GM18868 (cell line): Measurements from ENCODE around the gene CCDC149.
A peak's percentile ranks its signal among the peaks of the same experiment; 100 is the strongest.

Source experiments
- ATAC-seq: cut with Tn5 transposase; IDR thresholded peaks from one replicate; pipeline ENCODE4 v1.9.1; 2021; ENCODE audit warnings: mild to moderate bottlenecking, moderate library complexity; ENCODE audit not compliant: unreplicated experiment

Gene CCDC149

GRCh38 chr4:24778464-24779225 lies 134.2 kb downstream of the CCDC149 start:
- ATAC-seq: no peak

- no peak for ATAC-seq
Observed at GRCh38 chr4:24777536-24778463, 135.0 kb downstream of the CCDC149 start.

GRCh38 chr4:24775750-24776149 lies 137.1 kb downstream of the CCDC149 start:
- ATAC-seq: no peak

GRCh38 chr4:24775032-24775605 lies 137.7 kb downstream of the CCDC149 start:
- ATAC-seq: no peak

- no peak for ATAC-seq
Observed at GRCh38 chr4:24774452-24774851, 138.4 kb downstream of the CCDC149 start.

- no peak for ATAC-seq
Observed at GRCh38 chr4:24772952-24773351, 139.9 kb downstream of the CCDC149 start.

- no peak for ATAC-seq
Observed at GRCh38 chr4:24772061-24772705, 140.7 kb downstream of the CCDC149 start.

- ATAC-seq: no peak
Observed at GRCh38 chr4:24771241-24771640, 141.6 kb downstream of the CCDC149 start.

- no peak for ATAC-seq
Observed at GRCh38 chr4:24770667-24771066, 142.2 kb downstream of the CCDC149 start.

- peak; percentile 78 for ATAC-seq
Observed at GRCh38 chr4:24770032-24770584, 142.7 kb downstream of the CCDC149 start.

GRCh38 chr4:24769571-24769970 lies 143.3 kb downstream of the CCDC149 start:
- ATAC-seq: peak; percentile 12

GRCh38 chr4:24768604-24769003 lies 144.2 kb downstream of the CCDC149 start:
- peak; percentile 67 for ATAC-seq

GRCh38 chr4:24768006-24768405 lies 144.8 kb downstream of the CCDC149 start:
- ATAC-seq: no peak

- no peak for ATAC-seq
Observed at GRCh38 chr4:24765376-24765988, 147.4 kb downstream of the CCDC149 start.

- ATAC-seq: no peak
Observed at GRCh38 chr4:24764345-24764744, 148.5 kb downstream of the CCDC149 start.

GRCh38 chr4:24763631-24764297 lies 149.1 kb downstream of the CCDC149 start:
- ATAC-seq: no peak
